22Rv1 (cell line): ENCODE results near the gene FAM210A.

ENCODE experiments used
- CTCF ChIP-seq: fragments of 450-650 bp; IDR thresholded peaks from 2 replicates; pipeline ENCODE4 v1.5.1; 2017; ENCODE audit warnings: mild to moderate bottlenecking
- ZFX ChIP-seq: fragments of 450-650 bp; IDR thresholded peaks from 2 replicates; pipeline ENCODE4 v1.6.1; 2017; ENCODE audit warnings: antibody characterized with exemption, borderline replicate concordance

- TF ChIP-seq CTCF (no peak), ZFX (no peak)
Measured at GRCh38 chr18:13613591-13614501, 112.5 kb downstream of the FAM210A start.
